Suppressor macrophage treated with lipopolysaccharide for 4 hours (primary cell): ENCODE data around the gene PRDM15.
A peak's percentile ranks its signal among the peaks of the same experiment; 100 is the strongest.

Experiments
- DNase-seq: peaks from one replicate; pipeline ENCODE4 v3.0.0-alpha.2; 2020

Gene PRDM15, protein sequence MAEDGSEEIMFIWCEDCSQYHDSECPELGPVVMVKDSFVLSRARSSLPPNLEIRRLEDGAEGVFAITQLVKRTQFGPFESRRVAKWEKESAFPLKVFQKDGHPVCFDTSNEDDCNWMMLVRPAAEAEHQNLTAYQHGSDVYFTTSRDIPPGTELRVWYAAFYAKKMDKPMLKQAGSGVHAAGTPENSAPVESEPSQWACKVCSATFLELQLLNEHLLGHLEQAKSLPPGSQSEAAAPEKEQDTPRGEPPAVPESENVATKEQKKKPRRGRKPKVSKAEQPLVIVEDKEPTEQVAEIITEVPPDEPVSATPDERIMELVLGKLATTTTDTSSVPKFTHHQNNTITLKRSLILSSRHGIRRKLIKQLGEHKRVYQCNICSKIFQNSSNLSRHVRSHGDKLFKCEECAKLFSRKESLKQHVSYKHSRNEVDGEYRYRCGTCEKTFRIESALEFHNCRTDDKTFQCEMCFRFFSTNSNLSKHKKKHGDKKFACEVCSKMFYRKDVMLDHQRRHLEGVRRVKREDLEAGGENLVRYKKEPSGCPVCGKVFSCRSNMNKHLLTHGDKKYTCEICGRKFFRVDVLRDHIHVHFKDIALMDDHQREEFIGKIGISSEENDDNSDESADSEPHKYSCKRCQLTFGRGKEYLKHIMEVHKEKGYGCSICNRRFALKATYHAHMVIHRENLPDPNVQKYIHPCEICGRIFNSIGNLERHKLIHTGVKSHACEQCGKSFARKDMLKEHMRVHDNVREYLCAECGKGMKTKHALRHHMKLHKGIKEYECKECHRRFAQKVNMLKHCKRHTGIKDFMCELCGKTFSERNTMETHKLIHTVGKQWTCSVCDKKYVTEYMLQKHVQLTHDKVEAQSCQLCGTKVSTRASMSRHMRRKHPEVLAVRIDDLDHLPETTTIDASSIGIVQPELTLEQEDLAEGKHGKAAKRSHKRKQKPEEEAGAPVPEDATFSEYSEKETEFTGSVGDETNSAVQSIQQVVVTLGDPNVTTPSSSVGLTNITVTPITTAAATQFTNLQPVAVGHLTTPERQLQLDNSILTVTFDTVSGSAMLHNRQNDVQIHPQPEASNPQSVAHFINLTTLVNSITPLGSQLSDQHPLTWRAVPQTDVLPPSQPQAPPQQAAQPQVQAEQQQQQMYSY

DNA sequence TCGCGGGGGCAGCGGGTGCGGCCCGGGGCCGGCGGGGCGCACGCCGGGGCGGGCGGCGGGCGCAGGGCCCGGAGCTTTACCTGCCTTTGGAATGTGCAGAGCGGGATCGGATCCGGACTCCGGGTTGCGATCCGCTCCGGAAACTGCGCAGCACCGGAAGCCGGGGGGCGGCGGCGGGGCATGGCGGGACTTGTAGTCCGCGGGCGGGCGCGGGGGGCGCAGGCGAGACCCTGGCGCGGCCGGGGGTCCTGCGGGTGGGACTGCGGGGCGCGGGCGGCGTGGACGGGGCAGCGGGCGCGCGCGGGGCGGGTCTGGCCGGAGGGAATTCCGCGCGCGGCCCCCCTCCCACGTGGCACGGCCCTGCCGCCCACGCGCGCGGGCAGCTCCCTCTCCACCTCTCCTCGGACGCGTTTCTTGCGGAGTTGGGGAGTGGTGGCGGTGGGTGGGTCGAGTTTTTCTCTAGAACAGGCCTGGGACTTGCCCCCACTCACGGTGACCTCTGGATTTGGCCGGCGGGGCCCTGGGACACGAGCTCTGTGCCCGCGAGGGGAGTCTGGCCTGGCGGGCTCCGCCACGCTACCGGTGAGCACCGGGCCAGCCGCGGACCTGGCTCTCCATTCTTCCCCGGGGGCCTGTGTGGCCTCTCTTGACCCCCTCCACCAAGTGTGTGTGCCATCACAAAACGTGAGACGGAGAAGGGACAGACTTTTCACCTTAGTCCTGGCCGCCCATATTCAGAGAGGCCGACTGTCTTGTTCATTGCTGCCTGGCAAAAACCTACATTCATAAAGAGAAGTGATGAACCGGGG is at the start of gene PRDM15:
PRDM15 (minus strand) TSS at position 155 of the 809 bp plus-strand sequence. CDS start 18,981 bp downstream, outside the sequence.
- peak; percentile 79 for DNase-seq

GRCh38 chr21:41928621-41929220 is 49.6 kb upstream of the PRDM15 start:
- DNase-seq, result peak; percentile 84

DNA sequence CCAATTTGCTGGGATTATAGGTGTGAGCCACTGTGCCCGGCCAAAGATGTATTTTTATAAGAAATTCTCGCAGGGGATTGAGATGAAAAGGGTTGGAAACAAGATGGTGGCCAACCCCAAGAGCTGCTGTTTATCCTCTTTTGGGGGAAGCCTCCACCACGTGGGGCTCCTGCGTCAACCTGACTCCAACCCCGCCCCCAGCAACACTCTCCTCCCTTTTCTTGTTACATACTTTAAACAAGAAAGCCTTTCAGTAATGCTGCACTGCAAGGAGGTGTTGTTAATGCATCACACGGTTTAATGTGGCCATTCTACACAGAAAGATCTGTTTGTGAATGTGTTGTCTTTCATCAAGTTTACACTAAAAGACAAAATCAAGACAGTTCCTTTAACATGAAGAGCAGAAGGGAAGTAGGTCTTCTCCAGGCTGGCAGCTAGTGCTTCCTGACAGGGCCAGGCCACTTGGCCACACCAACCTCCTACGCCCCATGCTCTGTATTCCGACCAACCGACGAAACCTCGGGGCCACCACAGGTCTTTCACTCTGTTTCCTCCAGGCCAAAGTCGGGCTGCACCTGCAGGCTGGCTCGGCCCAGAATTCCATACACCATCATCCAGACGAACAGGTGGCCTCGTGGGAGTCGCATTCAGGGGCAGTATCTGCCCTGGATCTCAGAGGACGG is 48.7 kb upstream of the PRDM15 start:
- peak; percentile 59 for DNase-seq

GRCh38 chr21:41926807-41927171 is 47.6 kb upstream of the PRDM15 start:
- no peak for DNase-seq

- peak; percentile 78 for DNase-seq
These were observed 47.1 kb upstream of the PRDM15 start for GRCh38 chr21:41926117-41926806.

DNA sequence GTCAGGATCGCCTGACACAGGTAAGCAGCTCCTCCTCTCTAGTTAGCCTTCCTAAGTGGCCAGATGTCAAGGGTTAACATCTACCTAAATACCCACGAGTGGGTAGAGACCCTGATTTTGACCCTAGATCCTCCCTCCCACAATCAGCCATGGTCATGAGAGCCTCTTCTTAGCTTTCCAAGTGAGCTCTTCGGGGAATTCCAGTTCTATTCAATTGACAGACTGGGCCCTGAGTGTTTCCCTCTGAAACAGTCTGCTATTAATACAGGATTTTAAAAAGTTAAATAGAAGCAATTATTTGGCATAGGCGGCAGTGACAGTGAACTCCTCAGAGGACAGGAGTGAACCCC is 46.6 kb upstream of the PRDM15 start:
- no peak for DNase-seq

GRCh38 chr21:41924368-41924754 is 45.2 kb upstream of the PRDM15 start:
- DNase-seq, result no peak

DNA sequence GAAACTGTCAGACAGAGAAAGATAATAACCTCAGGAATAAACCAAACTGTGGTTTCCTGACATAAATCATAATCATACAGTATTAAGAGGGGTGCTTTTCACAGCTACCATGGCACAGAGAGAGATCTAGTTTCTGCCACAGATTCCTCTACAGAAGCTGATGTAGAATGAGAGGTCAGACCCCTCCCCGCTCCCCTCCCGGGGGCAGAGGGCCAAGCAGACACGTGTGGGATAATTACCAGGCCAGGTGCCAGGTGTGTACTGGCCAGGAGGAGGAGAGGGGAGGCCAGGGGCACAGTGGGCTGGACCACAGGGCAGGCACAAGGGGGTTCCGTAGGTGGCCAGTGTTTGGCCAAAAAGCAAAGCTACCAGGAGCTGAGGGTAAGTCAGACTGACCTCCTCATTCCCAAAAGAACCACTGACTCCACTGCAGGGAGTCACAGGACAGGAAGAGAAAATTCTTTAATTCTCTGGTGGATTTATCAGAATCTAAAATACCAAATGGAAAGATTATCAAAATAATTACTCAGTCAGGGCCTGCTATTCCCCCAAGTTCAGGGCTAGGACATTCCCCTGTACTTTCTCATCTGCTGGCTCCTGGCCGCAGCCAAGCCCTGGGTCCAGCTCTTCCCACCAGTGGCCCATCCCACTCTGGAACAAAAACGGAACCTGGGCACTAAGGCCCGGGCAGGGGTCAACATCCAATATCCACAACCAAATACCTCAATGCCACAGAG is 44.7 kb upstream of the PRDM15 start:
- DNase-seq, result no peak

GRCh38 chr21:41923186-41923585 is 44.0 kb upstream of the PRDM15 start:
- DNase-seq, result no peak

GRCh38 chr21:41921021-41921420 is 41.9 kb upstream of the PRDM15 start:
- DNase-seq, result peak; percentile 45

DNA sequence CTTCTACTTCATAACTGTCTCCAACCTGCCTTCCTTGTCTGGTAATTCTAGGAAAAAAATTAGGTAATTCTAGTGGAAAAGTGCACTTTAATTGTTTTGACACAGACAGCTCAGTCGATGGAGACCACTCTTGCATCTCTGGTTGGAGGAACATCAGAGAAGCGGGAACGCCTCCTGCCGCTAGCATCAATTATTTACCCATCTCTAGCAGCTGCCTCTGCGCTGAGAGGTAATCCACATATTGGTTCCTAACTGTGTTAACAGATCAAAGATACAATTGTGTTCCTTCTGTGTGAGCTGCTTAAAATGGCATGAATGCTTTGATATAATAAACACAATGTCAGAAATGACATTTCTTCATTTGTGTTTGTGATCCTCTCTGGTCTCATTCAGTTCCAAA is 41.3 kb upstream of the PRDM15 start:
- DNase-seq, result no peak

DNA sequence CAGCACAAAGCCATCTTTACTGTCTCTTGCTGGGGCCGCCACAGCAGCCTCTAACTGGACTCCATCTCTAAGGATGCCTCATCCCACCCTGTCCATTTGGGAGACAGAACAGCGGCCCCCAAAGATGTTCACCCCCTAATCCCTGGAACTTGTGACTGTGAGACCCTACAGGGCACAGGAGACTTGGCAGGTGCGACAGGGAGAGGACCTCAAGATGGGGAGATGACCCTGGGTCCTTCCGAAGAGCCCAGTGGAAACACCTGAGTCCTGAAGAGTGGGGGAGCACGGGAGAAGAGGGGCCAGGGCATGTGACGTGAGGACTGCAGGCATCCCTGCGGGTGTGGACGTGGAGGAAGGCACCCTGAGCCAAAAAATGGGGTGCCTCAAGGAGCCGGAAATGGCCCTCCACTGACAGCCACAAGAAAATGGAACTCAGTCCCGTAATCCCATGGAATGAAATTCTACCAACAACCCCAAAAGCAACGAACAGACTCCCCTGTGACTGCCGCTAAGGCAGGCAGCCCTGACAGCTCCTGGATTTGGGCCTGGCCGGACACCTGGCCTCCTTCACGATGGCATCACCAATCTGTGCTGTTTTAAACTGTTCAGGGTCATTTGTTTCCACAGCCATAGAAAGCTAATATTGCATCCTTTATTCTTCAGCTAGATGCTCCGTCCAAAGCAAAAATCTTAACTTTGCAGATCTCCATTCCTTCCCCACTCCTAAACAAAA is 40.7 kb upstream of the PRDM15 start:
- no peak for DNase-seq

GRCh38 chr21:41918561-41919358 is 39.6 kb upstream of the PRDM15 start:
- no peak for DNase-seq

DNA sequence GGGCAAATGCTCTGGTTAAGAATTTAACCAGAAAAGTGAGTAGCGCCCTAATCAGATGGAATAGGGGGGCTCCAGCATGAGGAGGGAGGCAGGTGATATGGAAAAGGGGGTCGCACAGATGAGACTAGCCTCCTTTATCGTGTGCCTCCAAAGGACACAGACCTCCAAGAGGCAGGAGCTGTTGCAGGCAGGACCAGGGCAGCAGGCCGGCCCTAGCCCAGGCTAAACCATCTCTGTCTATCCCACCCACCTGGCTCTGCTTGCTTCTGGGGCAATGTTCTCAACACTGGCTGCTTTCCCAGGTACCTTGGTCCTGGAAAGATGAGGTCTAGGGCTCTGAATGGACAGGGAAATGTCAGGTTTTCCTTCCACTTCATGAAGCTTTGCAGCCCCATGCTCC is 38.4 kb upstream of the PRDM15 start:
- no peak for DNase-seq

- no peak for DNase-seq
These were observed 37.8 kb upstream of the PRDM15 start for GRCh38 chr21:41916888-41917433.

DNA sequence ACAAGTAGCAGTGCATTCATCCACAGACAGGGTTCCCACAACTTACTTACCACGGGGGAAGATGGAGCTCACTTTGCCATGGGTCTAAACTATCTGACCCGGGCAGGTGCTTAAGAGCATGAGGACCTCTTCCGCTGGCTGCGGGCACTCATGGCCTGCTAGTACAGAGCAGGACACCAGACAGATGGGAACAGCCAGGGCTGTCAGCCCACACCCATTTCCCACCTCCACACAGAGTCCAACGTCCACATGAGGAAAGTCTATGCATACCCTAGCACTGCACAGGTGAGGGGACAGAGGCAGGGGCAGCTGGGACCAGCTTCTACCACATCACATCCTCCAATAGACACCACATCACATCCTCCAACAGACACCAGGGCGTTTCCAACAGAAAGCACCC is 35.8 kb upstream of the PRDM15 start:
- no peak for DNase-seq

- no peak for DNase-seq
These were observed 35.2 kb upstream of the PRDM15 start for GRCh38 chr21:41914358-41914757.

DNA sequence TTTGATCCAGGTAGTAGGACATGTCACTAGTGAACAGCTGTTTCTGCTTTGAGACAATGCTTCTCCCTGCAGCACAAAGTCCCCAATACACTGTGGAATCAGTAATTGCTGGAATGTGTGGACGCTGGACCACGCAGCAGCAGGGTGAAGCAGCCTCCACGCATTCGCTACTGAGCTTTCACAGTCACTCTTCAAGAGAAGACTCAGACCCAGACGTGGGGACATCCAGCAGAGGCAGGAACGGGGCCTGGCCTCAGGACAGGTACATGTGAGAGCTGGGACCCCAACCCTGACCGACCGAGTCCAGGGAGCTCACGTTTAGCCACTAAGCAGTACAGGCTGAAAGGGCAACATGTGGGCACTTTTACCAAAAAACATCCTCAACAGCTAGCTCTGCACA is 34.1 kb upstream of the PRDM15 start:
- no peak for DNase-seq
